22Rv1 (cell line): Measurements from ENCODE around the gene CCL13.

Experiments used
- CTCF ChIP-seq: fragments of 450-650 bp; IDR thresholded peaks from 2 replicates; pipeline ENCODE4 v1.5.1; 2017; ENCODE audit warnings: mild to moderate bottlenecking
- ZFX ChIP-seq: fragments of 450-650 bp; IDR thresholded peaks from 2 replicates; pipeline ENCODE4 v1.6.1; 2017; ENCODE audit warnings: antibody characterized with exemption, borderline replicate concordance

GRCh38 chr17:34347063-34347462 lies 9.2 kb upstream of the CCL13 start:
- TF ChIP-seq CTCF, result no peak
- no peak for TF ChIP-seq ZFX
